ENCODE results near the gene GMIP.

- TF ChIP-seq CTCF (IDR thresholded peaks at IDR 0.05): no peak
- TF ChIP-seq POLR2A (IDR thresholded peaks at IDR 0.05; ENCODE audit: low read depth): no peak
- no peak for TF ChIP-seq EP300 (IDR thresholded peaks at IDR 0.05)
These were observed 6.1 kb upstream of the GMIP start for GRCh38 chr19:19649580-19649995.

All from esophagus muscularis mucosa (tissue), 4 donors.